HG03457 (cell line): ENCODE data around the gene PSMB9.
"Not testable (repeated sequence)": the region's sequence is repeated elsewhere in the genome, so short reads cannot be mapped to it uniquely, and the experiment has no call there.

Experiments used
- ATAC-seq: cut with Tn5 transposase; IDR thresholded peaks from one replicate; pipeline ENCODE4 v1.9.1; 2021; ENCODE audit warnings: moderate number of reproducible peaks; ENCODE audit not compliant: unreplicated experiment

Gene PSMB9

GRCh38 chr6:32853541-32854375 is at the start of gene PSMB9, which contains the start of gene TAP1:
Gene PSMB9, plus strand, starts transcription at chr6:32854192. Its CDS starts 38 bp downstream, at chr6:32854230.
Gene TAP1, minus strand, starts transcription at chr6:32853704. Its CDS starts 68 bp downstream, at chr6:32853636.
- peak; percentile 55 for ATAC-seq

- not testable (repeated sequence) for ATAC-seq
Measured at GRCh38 chr6:32805404-32805803, 48.6 kb upstream of the PSMB9 start.

GRCh38 chr6:32807020-32807580 is 46.9 kb upstream of the PSMB9 start:
- no peak for ATAC-seq

GRCh38 chr6:32809171-32809570 is 44.8 kb upstream of the PSMB9 start:
- ATAC-seq = no peak

GRCh38 chr6:32814145-32814544 is 39.8 kb upstream of the PSMB9 start:
- ATAC-seq = no peak

- no peak for ATAC-seq
Measured at GRCh38 chr6:32815115-32815514, 38.9 kb upstream of the PSMB9 start.

GRCh38 chr6:32815996-32816395 is 38.0 kb upstream of the PSMB9 start:
- ATAC-seq = no peak

- ATAC-seq = no peak
Measured at GRCh38 chr6:32816746-32817204, 37.2 kb upstream of the PSMB9 start, which contains the start of gene HLA-DOB. Gene HLA-DOB, minus strand, starts transcription at chr6:32817002. Its CDS starts 51 bp downstream, at chr6:32816951.

GRCh38 chr6:32818867-32819266 is 35.1 kb upstream of the PSMB9 start:
- no peak for ATAC-seq

- no peak for ATAC-seq
Measured at GRCh38 chr6:32819729-32820128, 34.3 kb upstream of the PSMB9 start.

GRCh38 chr6:32825966-32826365 is 28.0 kb upstream of the PSMB9 start:
- ATAC-seq = no peak

GRCh38 chr6:32827025-32827424 is 27.0 kb upstream of the PSMB9 start:
- no peak for ATAC-seq

- no peak for ATAC-seq
Measured at GRCh38 chr6:32829495-32829894, 24.5 kb upstream of the PSMB9 start.

GRCh38 chr6:32830017-32830416 is 24.0 kb upstream of the PSMB9 start:
- no peak for ATAC-seq

GRCh38 chr6:32830936-32831335 is 23.1 kb upstream of the PSMB9 start:
- no peak for ATAC-seq

GRCh38 chr6:32832535-32832934 is 21.5 kb upstream of the PSMB9 start:
- no peak for ATAC-seq

GRCh38 chr6:32833664-32834063 is 20.3 kb upstream of the PSMB9 start:
- ATAC-seq = no peak

- no peak for ATAC-seq
Measured at GRCh38 chr6:32835167-32835893, 18.7 kb upstream of the PSMB9 start.

GRCh38 chr6:32836873-32837272 is 17.1 kb upstream of the PSMB9 start:
- ATAC-seq = no peak

- no peak for ATAC-seq
Measured at GRCh38 chr6:32837651-32838113, 16.3 kb upstream of the PSMB9 start.
